HepG2 (cell line): ENCODE measurements around the gene FAM163B. TPM values are rescaled to one million over a fixed set of nuclear protein-coding genes. Genes with fewer than 3 reads are reported as not detected.

Experiments
- ATAC-seq: fragments of 200-7000 bp; cut with Tn5 transposase; 3 replicates; pipeline ENCODE4 v1.9.1; 2020; ENCODE audit warnings: mild to moderate bottlenecking, moderate library complexity
- BruUV-seq: library from RNA; stranded (reverse); fragments of 400-500 nt; replicated peaks from 2 replicates; lab custom pipeline; 2021; lab: Mats Ljungman, UMichigan
- CTCF ChIA-PET: fragments of 300-600 bp; formaldehyde crosslinking; extraction: SDS; loops from one replicate; lab custom pipeline; 2021; ENCODE audit warnings: low total read pairs, inconsistent platforms, low intra/inter-chr PET ratio; lab: Yijun Ruan, JAX
- POLR2A ChIA-PET: fragments of 350-600 bp; sonication (Branson Sonifier 250); formaldehyde crosslinking; loops from one replicate; lab custom pipeline; 2020; ENCODE audit warnings: antibody characterized with exemption, inconsistent platforms; lab: Yijun Ruan, JAX
- DNase-seq: peaks from one replicate; pipeline ENCODE4 v3.0.0-alpha.2; 2015; ENCODE audit warnings: low spot score
- FAIRE-seq: peaks from 3 replicates; lab custom pipeline; 2011; peaks lifted over from hg19 to GRCh38; lab: Jason Lieb, UNC
- H2AFZ ChIP-seq: one replicate; pipeline ENCODE4 v1.6.1; 2011; ENCODE audit warnings: low read length, inconsistent platforms
- H3K27ac ChIP-seq: fragments of 300-600 bp; 3 replicates; pipeline ENCODE4 v1.8.0; 2011; ENCODE audit warnings: mixed run types, mild to moderate bottlenecking, mixed read lengths, low read length, inconsistent platforms; ENCODE audit not compliant: insufficient read depth; ENCODE audit errors: extremely low read length
- H3K27me3 ChIP-seq, 2 experiments: fragments of 200-600 bp in 1 of 2; 2 replicates in 1 of 2; 3 replicates in 1 of 2; pipeline versions ENCODE4 v1.6.0 to v1.8.0; 2011; ENCODE audit warnings: low read length in 2 of 2, mild to moderate bottlenecking in 2 of 2, moderate library complexity in 2 of 2, inconsistent platforms in 1 of 2; ENCODE audit not compliant: insufficient read depth in 2 of 2, control insufficient read depth in 1 of 2
- H3K36me3 ChIP-seq, 2 experiments: fragments of 200-600 bp in 1 of 2; replicated peaks in 1 of 2; 2 replicates in 1 of 2; 3 replicates in 1 of 2; pipeline versions ENCODE4 v1.5.1 to v1.8.0; 2011; ENCODE audit warnings: low read length in 2 of 2, inconsistent platforms in 1 of 2; ENCODE audit not compliant: insufficient read depth in 2 of 2, control insufficient read depth in 1 of 2
- H3K4me1 ChIP-seq: 2 replicates; pipeline ENCODE4 v1.5.1; 2012; ENCODE audit warnings: low read length, inconsistent platforms; ENCODE audit not compliant: insufficient read depth
- H3K4me2 ChIP-seq: 2 replicates; pipeline ENCODE4 v1.6.0; 2011; ENCODE audit warnings: low read depth, low read length, inconsistent platforms
- H3K4me3 ChIP-seq, 3 experiments: fragments of 200-600 bp in 1 of 3; sonication (generic), shearing (Covaris generic) in 1 of 3; replicated peaks in 1 of 3; 2 replicates each; pipeline ENCODE4 v1.5.1; 2011 to 2016; ENCODE audit warnings: low read length in 3 of 3, inconsistent platforms in 2 of 3, low read depth in 2 of 3, mild to moderate bottlenecking in 2 of 3, control low read depth in 1 of 3, mixed read lengths in 1 of 3; ENCODE audit not compliant: insufficient read depth in 1 of 3
- H3K79me2 ChIP-seq: one replicate; pipeline ENCODE4 v1.6.1; 2011; ENCODE audit warnings: low read length, inconsistent platforms; ENCODE audit not compliant: insufficient read depth
- H3K9ac ChIP-seq: 2 replicates; pipeline ENCODE4 v1.6.0; 2011; ENCODE audit warnings: mild to moderate bottlenecking, low read depth, low read length, inconsistent platforms; ENCODE audit not compliant: insufficient read depth
- H3K9me3 ChIP-seq: 2 replicates; pipeline ENCODE4 v1.5.1; 2012; ENCODE audit warnings: mild to moderate bottlenecking, low read length
- H4K20me1 ChIP-seq: 2 replicates; pipeline ENCODE4 v1.6.0; 2011; ENCODE audit warnings: inconsistent platforms, mild to moderate bottlenecking, low read length, moderate library complexity; ENCODE audit not compliant: insufficient read depth
- IRF2 ChIP-seq: IDR thresholded peaks from 2 replicates; pipeline ENCODE4 v1.6.1; 2018; ENCODE audit warnings: missing genetic modification reagents, missing compliant biosample characterization
- NKX3-1 ChIP-seq: sonication (generic); formaldehyde crosslinking; IDR thresholded peaks from 2 replicates; pipeline ENCODE4 v1.5.0; 2020; ENCODE audit warnings: missing genetic modification reagents
- NR2F6 ChIP-seq, 2 experiments: IDR thresholded peaks; 2 replicates each; pipeline ENCODE4 v1.6.1; 2016; ENCODE audit warnings: antibody characterized with exemption in 1 of 2, mild to moderate bottlenecking in 1 of 2
- SRSF9 ChIP-seq: fragments of 200-400 bp; formaldehyde crosslinking; IDR thresholded peaks from 2 replicates; pipeline ENCODE4 v1.6.1; 2018; ENCODE audit warnings: borderline replicate concordance, mild to moderate bottlenecking, low read depth, low read length; ENCODE audit not compliant: insufficient read depth, poor library complexity, severe bottlenecking
- ZMAT3 ChIP-seq: sonication (generic); formaldehyde crosslinking; conservative IDR thresholded peaks from 2 replicates; pipeline ENCODE4 v1.7.0; 2021; ENCODE audit warnings: missing genetic modification reagents
- ZNF30 ChIP-seq: sonication (generic); formaldehyde crosslinking; IDR thresholded peaks from 2 replicates; pipeline ENCODE4 v1.5.0; 2020; ENCODE audit warnings: mild to moderate bottlenecking, missing genetic modification reagents
- ZNF644 ChIP-seq: IDR thresholded peaks from 2 replicates; pipeline ENCODE4 v1.6.1; 2016; ENCODE audit warnings: low read depth
- WGBS: methylation state at CpG from one replicate; pipeline ENCODE4 v1.1.6; 2017; ENCODE audit warnings: low lambda C conversion rate; 5-methylcytosine and 5-hydroxymethylcytosine counted together
- in situ Hi-C: cut with HindIII; loops from 2 replicates; pipeline ENCODE4 v1.10.0; 2017; ENCODE audit warnings: low pct_unique_long_range_greater_than_20kb; ENCODE audit not compliant: extremely low pct_ligation_motif_present
- intact Hi-C: fragments of 100-400 bp; cut with micrococcal nuclease; formaldehyde crosslinking; loops from one replicate; pipeline ENCODE4 v1.10.0; 2022; ENCODE audit not compliant: unreplicated experiment
- polyA plus RNA-seq, 8 experiments: library from polyadenylated mRNA; depleted of rRNA in 3 of 8; stranded (reverse) in 7 of 8; unstranded in 1 of 8; fragments of >200 nt; fragmentation: Illumina TruSeq in 4 of 8; extraction: Trizol in 4 of 8; gene quantifications; 2 replicates each; pipeline versions ENCODE4 v1.2.1 to v1.2.3, GENCODE V29; 2011 to 2016; ENCODE audit warnings: low read depth in 4 of 8, missing spikeins in 1 of 8, mixed read lengths in 1 of 8; ENCODE audit not compliant: insufficient read depth in 1 of 8
- total RNA-seq, 5 experiments: library from RNA; depleted of rRNA; stranded (reverse); fragments of >200 nt; fragmentation: Illumina TruSeq; extraction: Trizol; gene quantifications; 2 replicates each; pipeline ENCODE4 v1.2.3, GENCODE V29; 2016; ENCODE audit warnings: low read depth in 1 of 5

FAM163B gene
- total and polyA plus RNA-seq, 2 of the 13 experiments (the other 11 are each of a cell fraction or from before 2014, with no cell fraction given), result not detected

DNA sequence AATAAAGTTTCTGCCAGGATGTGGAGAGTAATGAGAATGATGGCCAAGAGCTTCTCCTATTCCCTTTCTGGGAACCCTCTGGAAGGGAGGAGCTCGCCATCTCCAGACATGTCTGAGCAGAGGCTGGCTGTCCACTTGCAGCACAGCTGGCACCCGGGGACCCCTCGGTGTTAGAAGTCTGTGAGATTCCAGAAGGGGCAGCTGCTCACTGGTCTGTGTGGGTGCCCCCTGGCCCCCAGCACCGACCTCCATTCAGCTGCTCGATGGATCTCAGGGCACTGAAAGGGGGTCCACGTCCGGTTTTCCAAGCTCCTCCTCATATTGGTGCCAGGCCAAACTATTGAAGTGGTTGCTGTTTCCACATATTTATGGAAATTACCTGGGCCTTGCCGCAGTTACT is 3.6 kb upstream of the FAM163B start:
- no peak for TF ChIP-seq NKX3-1
- Histone ChIP-seq H3K9ac (no peak overlapping the region), H4K20me1 (0 out of 2 replicates have a peak, but pooled peaks cover 3% of the 10 kb centered on the region), H3K79me2 (no peaks in the 10 kb centered on the region), H2AFZ (no peak overlapping the region), H3K27me3 (peaks cover 8 to 76% of the 10 kb centered on the region in 2 experiments), H3K4me1 (no peaks in the 10 kb centered on the region), H3K9me3 (no peaks in the 10 kb centered on the region), H3K36me3 (no peaks in the 10 kb centered on the region), H3K4me2 (no peak overlapping the region), H3K4me3 (no peak overlapping the region), H3K27ac (no peak overlapping the region)
- FAIRE-seq (no peak), ATAC-seq (no peak), DNase-seq (no peak)
- CTCF ChIA-PET, result no interaction called here
- 3% methylated on average over 8 of the region's 8 CpGs for whole genome bisulfite sequencing
- POLR2A ChIA-PET, result no interaction called here
- intact Hi-C loops, result no loop called here
- BruUV-seq, result no TSS peak
- in situ Hi-C loops, result no loop called here

DNA sequence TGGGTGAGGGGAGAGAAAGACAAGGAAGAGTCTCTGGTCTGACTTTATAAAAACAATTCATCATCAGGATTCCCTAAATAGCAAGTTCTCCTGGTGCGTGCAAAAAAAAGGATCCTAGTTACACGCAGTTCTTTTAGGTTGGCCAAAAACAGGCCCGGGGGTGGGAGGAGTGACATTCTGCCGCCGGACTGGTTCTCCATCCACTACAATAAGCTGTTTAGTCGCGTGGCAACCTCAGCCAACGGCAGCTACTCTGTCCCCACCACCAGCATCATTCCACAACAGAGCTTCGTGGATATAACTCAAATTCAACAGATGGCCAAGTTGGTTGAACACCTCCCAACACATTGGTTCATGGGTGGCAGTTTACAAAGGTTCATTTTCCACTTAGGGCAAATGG is 2.9 kb upstream of the FAM163B start:
- no peak overlapping the region for H3K4me2 ChIP-seq
- intact Hi-C loops (no loop called here), in situ Hi-C loops (no loop called here)
- H2AFZ ChIP-seq, result no peak overlapping the region
- no peak for ATAC-seq
- CTCF ChIA-PET, result no interaction called here
- WGBS, result 10% methylated on average over 8 of the region's 9 CpGs
- H3K27ac ChIP-seq, result no peak overlapping the region
- no peaks in the 10 kb centered on the region for H3K36me3 ChIP-seq
- no peak for TF ChIP-seq ZNF644
- TF ChIP-seq SRSF9, result no peak
- TF ChIP-seq ZNF30 (CRISPR knock-in tag), result no peak
- no peak for TF ChIP-seq IRF2 (CRISPR knock-in tag)
- TF ChIP-seq ZMAT3 (CRISPR knock-in tag), result no peak
- no peak for TF ChIP-seq NR2F6 (IDR thresholded peaks at IDR 0.05)
- no peak for TF ChIP-seq NR2F6 (CRISPR knock-in tag; IDR thresholded peaks at IDR 0.05)
- H3K4me1 ChIP-seq, result no peaks in the 10 kb centered on the region
- 0 out of 2 replicates have a peak, but pooled peaks cover 3% of the 10 kb centered on the region for H4K20me1 ChIP-seq
- H3K9ac ChIP-seq, result no peak overlapping the region
- DNase-seq, result no peak
- no peaks in the 10 kb centered on the region for H3K79me2 ChIP-seq
- H3K4me3 ChIP-seq, result no peak overlapping the region
- H3K9me3 ChIP-seq, result no peaks in the 10 kb centered on the region
- H3K27me3 ChIP-seq, result peaks cover 8 to 76% of the 10 kb centered on the region in 2 experiments
- POLR2A ChIA-PET, result no interaction called here
- no peak for FAIRE-seq
- BruUV-seq, result no TSS peak
